Measurements from ENCODE around the gene KCTD19. TPM values are rescaled to one million over a fixed set of nuclear protein-coding genes. Genes with fewer than 3 reads are reported as not detected.
A peak's percentile ranks its signal among the peaks of the same experiment; 100 is the strongest.

KCTD19 gene
- total RNA-seq, 2 donors from 2014 or later: 7.0 TPM; not detected in 1

DNA sequence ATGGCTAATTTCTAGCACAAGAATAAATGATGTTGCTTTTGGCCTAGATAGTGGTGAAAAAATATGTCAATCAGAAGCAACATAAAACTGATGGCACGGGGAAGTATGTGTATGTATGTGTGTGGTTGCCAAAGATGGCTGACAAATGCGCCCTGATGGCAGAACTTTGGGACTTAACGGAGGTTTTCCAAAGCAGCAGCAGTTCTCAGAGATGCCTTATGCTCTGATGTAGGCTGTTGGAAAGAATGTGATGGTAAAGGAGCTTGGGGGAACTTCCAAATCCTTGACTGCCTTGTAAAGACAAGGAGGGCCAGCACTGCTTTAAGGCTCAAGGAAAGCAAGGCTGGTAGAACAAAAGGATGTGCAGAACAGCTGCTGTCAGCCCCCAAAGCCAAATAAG is 16.0 kb downstream of the KCTD19 start:
- DNase-seq (ENCODE audit: low spot score): no peak
- no peaks in the 10 kb centered on the region for H3K36me3 ChIP-seq
- H3K27ac ChIP-seq: no peak overlapping the region
- no peaks in the 10 kb centered on the region for H3K4me1 ChIP-seq (replicated peaks)
- no peak overlapping the region for H3K4me3 ChIP-seq
- intact Hi-C loops (cut with DNase I): no loop called here
- 89% methylated on average over 3 of the region's 3 CpGs for WGBS
- TF ChIP-seq POLR2A (IDR thresholded peaks at IDR 0.05) (no peak), POLR2AphosphoS5 (IDR thresholded peaks at IDR 0.05) (no peak)
- TF ChIP-seq, protein P1, sequence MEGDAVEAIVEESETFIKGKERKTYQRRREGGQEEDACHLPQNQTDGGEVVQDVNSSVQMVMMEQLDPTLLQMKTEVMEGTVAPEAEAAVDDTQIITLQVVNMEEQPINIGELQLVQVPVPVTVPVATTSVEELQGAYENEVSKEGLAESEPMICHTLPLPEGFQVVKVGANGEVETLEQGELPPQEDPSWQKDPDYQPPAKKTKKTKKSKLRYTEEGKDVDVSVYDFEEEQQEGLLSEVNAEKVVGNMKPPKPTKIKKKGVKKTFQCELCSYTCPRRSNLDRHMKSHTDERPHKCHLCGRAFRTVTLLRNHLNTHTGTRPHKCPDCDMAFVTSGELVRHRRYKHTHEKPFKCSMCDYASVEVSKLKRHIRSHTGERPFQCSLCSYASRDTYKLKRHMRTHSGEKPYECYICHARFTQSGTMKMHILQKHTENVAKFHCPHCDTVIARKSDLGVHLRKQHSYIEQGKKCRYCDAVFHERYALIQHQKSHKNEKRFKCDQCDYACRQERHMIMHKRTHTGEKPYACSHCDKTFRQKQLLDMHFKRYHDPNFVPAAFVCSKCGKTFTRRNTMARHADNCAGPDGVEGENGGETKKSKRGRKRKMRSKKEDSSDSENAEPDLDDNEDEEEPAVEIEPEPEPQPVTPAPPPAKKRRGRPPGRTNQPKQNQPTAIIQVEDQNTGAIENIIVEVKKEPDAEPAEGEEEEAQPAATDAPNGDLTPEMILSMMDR (IDR thresholded peaks at IDR 0.05): no peak
- H3K27me3 ChIP-seq (replicated peaks; ENCODE audit: insufficient read depth): no peaks in the 10 kb centered on the region
- no peaks in the 10 kb centered on the region for H3K9me3 ChIP-seq

DNA sequence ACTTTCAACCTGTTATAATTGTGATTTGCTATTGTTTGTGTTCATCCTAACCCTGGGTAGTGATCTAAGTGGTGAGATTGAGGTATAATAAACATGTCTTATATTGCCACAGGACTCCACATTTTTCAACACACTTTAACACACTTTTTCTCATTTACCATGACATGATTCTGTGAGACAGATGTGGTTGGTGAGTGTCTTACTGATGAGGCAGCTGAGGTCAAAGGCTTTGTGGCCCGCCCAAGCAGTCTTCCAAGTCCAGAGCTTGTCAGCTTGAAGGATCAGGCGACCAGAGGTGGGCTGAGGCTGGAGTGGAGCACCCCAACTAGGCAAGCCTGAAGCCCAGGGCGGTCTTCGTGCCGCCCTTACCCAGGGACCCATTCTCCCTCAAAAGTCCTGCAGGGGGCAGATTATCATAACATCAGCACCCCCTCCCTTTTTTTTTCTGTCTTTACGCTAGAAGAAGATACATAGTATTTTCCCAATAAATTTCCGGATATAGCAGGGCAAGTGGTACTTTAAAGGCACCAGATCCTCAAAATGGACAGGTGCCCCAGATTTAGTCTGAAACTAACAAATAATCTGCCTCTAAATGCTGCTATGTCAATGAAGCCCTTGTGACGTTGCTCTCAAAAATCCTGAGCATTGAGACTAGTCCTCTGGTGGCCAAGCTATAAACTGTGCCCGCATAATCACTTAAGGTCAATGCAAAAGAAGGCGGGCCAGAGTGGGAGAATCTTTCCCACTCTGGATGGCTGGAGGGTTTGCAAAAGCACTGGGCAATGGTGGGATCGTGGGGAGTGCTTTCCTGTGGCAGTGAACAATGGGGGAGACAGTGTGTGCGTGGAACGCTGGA is 21.1 kb downstream of the KCTD19 start:
- Histone ChIP-seq H3K27me3 (replicated peaks; ENCODE audit: insufficient read depth) (no peaks in the 10 kb centered on the region), H3K4me1 (replicated peaks) (peaks cover 8% of the 10 kb centered on the region), H3K4me3 (no peak overlapping the region), H3K27ac (no peak overlapping the region), H3K36me3 (no peaks in the 10 kb centered on the region), H3K9me3 (no peaks in the 10 kb centered on the region)
- 97% methylated on average over 13 of the region's 13 CpGs for WGBS
- intact Hi-C loops (cut with DNase I): no loop called here
- no peak for DNase-seq (ENCODE audit: low spot score)
- TF ChIP-seq, protein P1 (IDR thresholded peaks at IDR 0.05): no peak
- TF ChIP-seq POLR2AphosphoS5 (IDR thresholded peaks at IDR 0.05) (no peak), POLR2A (IDR thresholded peaks at IDR 0.05) (no peak)

DNA sequence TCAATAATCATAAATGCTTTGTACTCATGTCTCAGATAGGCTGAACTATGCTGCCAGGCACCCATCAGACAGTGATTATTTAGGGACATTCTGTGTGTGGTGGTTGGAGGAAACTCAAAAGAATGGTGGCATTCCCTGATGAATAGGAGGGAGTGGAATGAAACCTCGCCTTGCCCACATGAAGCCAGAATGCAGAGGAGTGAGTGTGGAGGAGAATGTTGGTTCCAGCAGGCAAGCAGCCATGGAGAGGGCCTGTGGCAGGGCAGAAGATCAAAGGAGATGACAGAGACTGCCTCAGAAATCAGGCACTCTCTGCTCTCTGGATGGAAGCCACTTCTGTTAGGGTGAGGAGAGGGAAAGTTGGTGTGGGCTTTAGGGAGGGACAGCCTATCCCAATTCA is 22.5 kb downstream of the KCTD19 start:
- 42% methylated on average over 1 of the region's 1 CpG for WGBS
- Histone ChIP-seq H3K27me3 (replicated peaks; ENCODE audit: insufficient read depth) (no peaks in the 10 kb centered on the region), H3K27ac (no peak overlapping the region), H3K4me3 (no peak overlapping the region), H3K36me3 (no peaks in the 10 kb centered on the region), H3K9me3 (no peaks in the 10 kb centered on the region), H3K4me1 (replicated peaks) (peaks cover 8% of the 10 kb centered on the region)
- TF ChIP-seq POLR2AphosphoS5 (IDR thresholded peaks at IDR 0.05) (no peak), POLR2A (IDR thresholded peaks at IDR 0.05) (no peak)
- TF ChIP-seq, protein P1 (IDR thresholded peaks at IDR 0.05): no peak
- no peak for DNase-seq (ENCODE audit: low spot score)
- intact Hi-C loops (cut with DNase I): no loop called here

DNA sequence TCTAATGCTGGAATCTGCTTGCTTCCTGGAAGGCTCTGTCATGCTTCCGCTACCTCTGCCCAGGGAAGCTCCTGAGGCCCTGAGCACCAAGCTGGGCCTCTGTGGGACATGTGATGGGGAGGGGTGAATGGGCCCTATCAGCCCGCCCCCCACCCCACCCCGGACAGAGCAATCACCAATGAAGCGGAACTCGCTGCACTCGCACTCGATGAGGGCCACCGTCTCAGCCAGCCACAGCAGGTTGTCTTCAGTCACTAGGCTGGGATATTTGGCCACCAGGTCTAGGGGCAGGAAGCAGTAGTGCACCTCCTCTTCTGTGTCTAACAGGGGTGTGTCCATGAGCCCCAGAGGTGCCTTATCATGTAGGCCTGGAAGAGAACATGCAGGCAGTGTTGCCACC is 23.6 kb downstream of the KCTD19 start:
- no peak for DNase-seq (ENCODE audit: low spot score)
- Histone ChIP-seq H3K27ac (peak overlapping the region in 1 of 2 donors; percentile 62), H3K4me1 (replicated peaks) (peaks cover 8% of the 10 kb centered on the region), H3K9me3 (no peaks in the 10 kb centered on the region), H3K36me3 (no peaks in the 10 kb centered on the region), H3K27me3 (replicated peaks; ENCODE audit: insufficient read depth) (no peaks in the 10 kb centered on the region), H3K4me3 (no peak overlapping the region)
- intact Hi-C loops (cut with DNase I): no loop called here
- TF ChIP-seq, protein P1 (IDR thresholded peaks at IDR 0.05): no peak
- TF ChIP-seq POLR2A (IDR thresholded peaks at IDR 0.05) (no peak), POLR2AphosphoS5 (IDR thresholded peaks at IDR 0.05) (no peak)
- 82% methylated on average over 8 of the region's 8 CpGs for WGBS

DNA sequence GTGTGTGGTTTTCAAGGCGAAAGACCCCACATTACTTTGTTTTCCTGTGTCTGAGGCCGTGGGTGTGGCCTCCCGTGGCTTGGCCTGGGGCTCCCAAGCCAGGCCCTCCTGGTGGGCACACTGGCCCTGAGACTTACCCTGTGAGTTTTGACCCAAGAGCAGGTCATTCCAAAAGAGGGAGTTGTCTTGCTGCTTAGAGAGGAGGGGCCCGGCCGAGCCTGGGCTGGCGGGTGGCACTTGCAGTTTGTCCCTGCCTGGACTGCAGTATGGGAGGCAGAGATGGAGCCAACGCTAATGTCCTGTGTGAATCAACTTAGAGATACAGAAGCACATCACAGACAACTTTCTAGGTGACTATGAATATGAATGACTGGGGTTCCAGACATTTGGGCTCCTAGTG is 24.5 kb downstream of the KCTD19 start:
- TF ChIP-seq POLR2A (IDR thresholded peaks at IDR 0.05) (no peak), POLR2AphosphoS5 (IDR thresholded peaks at IDR 0.05) (no peak)
- TF ChIP-seq, protein P1 (IDR thresholded peaks at IDR 0.05): no peak
- 35% methylated on average over 7 of the region's 7 CpGs for WGBS
- H3K4me1 ChIP-seq (replicated peaks): peaks cover 8% of the 10 kb centered on the region
- no peak for DNase-seq (ENCODE audit: low spot score)
- H3K27ac ChIP-seq: peak overlapping the region; percentile 3 to 62
- no peaks in the 10 kb centered on the region for H3K27me3 ChIP-seq (replicated peaks; ENCODE audit: insufficient read depth)
- intact Hi-C loops (cut with DNase I): no loop called here
- H3K36me3 ChIP-seq: no peaks in the 10 kb centered on the region
- no peaks in the 10 kb centered on the region for H3K9me3 ChIP-seq
- no peak overlapping the region for H3K4me3 ChIP-seq

Data from prostate gland (tissue), 2 donors.